Stomach (tissue), 9 donors: Measurements from ENCODE around the gene SECTM1. TPM values are rescaled to one million over a fixed set of nuclear protein-coding genes. Genes with fewer than 3 reads are reported as not detected.

ENCODE experiments used
- DNase-seq, 2 donors: peaks; one replicate each; pipeline versions ENCODE4 v3.0.0 to v3.0.0-alpha.2; 2013 to 2019
- H3K27ac ChIP-seq, 5 donors: fragments of 200-600 bp in 4 of 5; sonication (generic) in 4 of 5; one replicate each; pipeline ENCODE4 v1.5.1; 2013 to 2019; ENCODE audit warnings: mild to moderate bottlenecking in 1 of 5, moderate library complexity in 1 of 5
- H3K27me3 ChIP-seq, 3 donors: fragments of 200-600 bp; sonication (generic); one replicate each; pipeline ENCODE4 v1.5.1; 2017 to 2019; ENCODE audit warnings: mixed run types in 1 of 3
- H3K36me3 ChIP-seq, 4 donors: fragments of 200-600 bp; sonication (generic); 1 replicate in 3 of 4; 2 replicates in 1 of 4; pipeline ENCODE4 v1.5.1; 2016 to 2019
- H3K4me1 ChIP-seq, 4 donors: fragments of 200-600 bp; sonication (generic); one replicate each; pipeline ENCODE4 v1.5.1; 2016 to 2019
- H3K4me3 ChIP-seq, 4 donors: fragments of 200-600 bp; sonication (generic) in 3 of 4; one replicate each; pipeline ENCODE4 v1.5.1; 2016 to 2019; ENCODE audit warnings: mild to moderate bottlenecking in 1 of 4
- H3K9me3 ChIP-seq, 4 donors: fragments of 200-600 bp; sonication (generic); one replicate each; pipeline ENCODE4 v1.5.1; 2016 to 2019
- CTCF ChIP-seq, 7 experiments: fragments of 450-650 bp in 4 of 7; fragments of 200-600 bp in 3 of 7; sonication (generic) in 3 of 7; IDR thresholded peaks; one replicate each; pipeline ENCODE4 v1.5.1; 2016 to 2019; ENCODE audit warnings: antibody characterized with exemption in 7 of 7, control low read depth in 2 of 7, mild to moderate bottlenecking in 1 of 7
- EP300 ChIP-seq: sonication (generic); formaldehyde crosslinking; IDR thresholded peaks from one replicate; pipeline ENCODE4 v1.6.1; 2017; ENCODE audit warnings: antibody characterized with exemption
- POLR2A ChIP-seq, 4 donors: fragments of 450-650 bp; IDR thresholded peaks; one replicate each; pipeline ENCODE4 v1.6.1; 2016; ENCODE audit warnings: antibody characterized with exemption in 4 of 4, control low read depth in 2 of 4, mild to moderate bottlenecking in 1 of 4, moderate library complexity in 1 of 4
- POLR2AphosphoS5 ChIP-seq, 3 donors: sonication (generic); formaldehyde crosslinking; IDR thresholded peaks; one replicate each; pipeline ENCODE4 v1.6.1; 2016; ENCODE audit warnings: antibody characterized with exemption in 3 of 3
- WGBS, 5 donors: extraction: QIAGEN DNeasy Blood & Tissue Kit in 3 of 5; methylation state at CpG; one replicate each; pipeline versions ENCODE4 v1.1.5 to v1.1.7; 2013 to 2018; 5-methylcytosine and 5-hydroxymethylcytosine counted together
- intact Hi-C: fragments of 100-400 bp; cut with DNase I; formaldehyde crosslinking; loops from one replicate; pipeline ENCODE4 v1.15.1; 2023; ENCODE audit warnings: low total_unique reads
- polyA plus RNA-seq, 3 donors: library from polyadenylated mRNA; stranded (reverse); fragments of 200-250 nt; gene quantifications; one replicate each; pipeline ENCODE4 v1.2.3, GENCODE V29; 2013
- total RNA-seq, 5 donors: library from RNA; depleted of rRNA; stranded (reverse); fragments of >200 nt; gene quantifications; one replicate each; pipeline versions ENCODE4 v1.1.0 to v1.2.3, GENCODE V29; 2014 to 2016
- donor health status: healthy with polysubstance abuse.
- donor health status: Bipolar disorder and iron deficiency.
- donor health status: healthy.

SECTM1 gene
- total and polyA plus RNA-seq, 8 donors: 1.8 to 48.8 (median 9.8) TPM

DNA sequence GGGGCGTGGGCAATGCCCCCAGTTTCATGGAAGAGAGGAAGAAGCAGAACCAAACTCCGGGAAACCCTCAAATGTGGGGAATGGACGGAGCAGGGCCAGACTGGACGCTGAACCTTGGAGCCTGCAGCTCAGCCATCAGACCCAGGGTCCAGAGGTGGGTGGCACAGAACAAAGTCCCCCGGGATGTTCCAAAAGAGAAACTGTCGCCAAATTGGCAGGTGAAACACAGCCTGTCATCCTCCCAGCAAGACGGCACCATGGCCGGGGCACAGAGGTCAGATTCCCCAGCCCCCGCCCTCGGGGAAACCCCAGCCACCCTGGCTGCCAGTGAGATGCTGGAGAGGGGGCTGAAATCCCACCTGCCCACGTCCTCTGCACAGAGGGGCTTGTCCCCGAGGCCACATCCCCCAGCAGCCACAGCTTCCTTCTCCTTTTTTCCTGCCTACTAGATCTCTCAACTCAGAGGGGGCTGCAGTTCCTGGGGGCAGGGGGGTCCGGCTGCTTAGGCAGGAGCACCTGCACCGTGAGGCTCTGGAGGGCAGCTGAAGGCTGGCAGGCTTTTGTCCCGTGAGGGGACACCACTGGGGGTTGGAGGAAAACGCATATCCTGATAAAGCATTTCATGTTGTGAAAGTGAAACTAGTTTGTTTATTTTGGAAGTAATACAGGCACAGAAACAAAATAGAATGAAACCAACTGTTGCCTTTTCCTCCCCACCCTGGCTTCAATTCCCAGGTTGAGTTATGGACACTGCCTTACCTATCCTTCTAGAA, 1.2 kb upstream of the SECTM1 start:
- H3K4me1 ChIP-seq: peaks cover 53 to 89% (median 79%) of the 10 kb centered on the region in 4 donors
- 20 to 31% (median 22%) methylated on average over 14 to 16 of the region's 16 CpGs for WGBS, 5 donors
- H3K36me3 ChIP-seq: no peaks in the 10 kb centered on the region
- H3K4me3 ChIP-seq: peak overlapping the region; percentile 55 to 72 (median 65)
- TF ChIP-seq POLR2A (IDR thresholded peaks at IDR 0.05) (no peak), POLR2AphosphoS5 (IDR thresholded peaks at IDR 0.05) (peak in 2 of 3 donors; percentile 10 to 50), CTCF (IDR thresholded peaks at IDR 0.05) (no peak), EP300 (no peak)
- no peaks in the 10 kb centered on the region for H3K9me3 ChIP-seq
- intact Hi-C loops: no loop called here
- H3K27me3 ChIP-seq: no peaks in the 10 kb centered on the region
- DNase-seq: peak in 1 of 2 donors; percentile 68
- peak overlapping the region; percentile 82 to 94 (median 83) for H3K27ac ChIP-seq

GRCh38 chr17:82334204-82334621, 647 bp upstream of the SECTM1 start:
- intact Hi-C loops: no loop called here
- TF ChIP-seq EP300 (no peak), CTCF (IDR thresholded peaks at IDR 0.05) (no peak)
- no peak for DNase-seq
- H3K36me3 ChIP-seq: no peaks in the 10 kb centered on the region
- H3K27me3 ChIP-seq: no peaks in the 10 kb centered on the region
- peak overlapping the region; percentile 55 to 72 (median 65) for H3K4me3 ChIP-seq
- peaks cover 48 to 89% (median 79%) of the 10 kb centered on the region in 4 donors for H3K4me1 ChIP-seq
- H3K27ac ChIP-seq: peak overlapping the region; percentile 82 to 94 (median 83)
- no peaks in the 10 kb centered on the region for H3K9me3 ChIP-seq
- 55 to 70% (median 62%) methylated on average over 5 to 25 of the region's 25 CpGs for WGBS, 5 donors

- H3K36me3 ChIP-seq: no peaks in the 10 kb centered on the region
- peaks cover 43 to 88% (median 81%) of the 10 kb centered on the region in 4 donors for H3K4me1 ChIP-seq
- peak overlapping the region; percentile 65 to 94 (median 83) for H3K27ac ChIP-seq
- H3K4me3 ChIP-seq: peak overlapping the region; percentile 55 to 72 (median 65)
- DNase-seq: peak; percentile 56 to 70
- no peaks in the 10 kb centered on the region for H3K27me3 ChIP-seq
- peak in 1 of 3 donors; percentile 24 for TF ChIP-seq POLR2AphosphoS5 (IDR thresholded peaks at IDR 0.05)
- TF ChIP-seq POLR2A (IDR thresholded peaks at IDR 0.05): no peak
- WGBS, 5 donors: 6 to 14% (median 11%) methylated on average over 21 to 32 of the region's 32 CpGs
- H3K9me3 ChIP-seq: no peaks in the 10 kb centered on the region
- intact Hi-C loops: no loop called here
Measured at GRCh38 chr17:82332669-82333278, 792 bp downstream of the SECTM1 start.

DNA sequence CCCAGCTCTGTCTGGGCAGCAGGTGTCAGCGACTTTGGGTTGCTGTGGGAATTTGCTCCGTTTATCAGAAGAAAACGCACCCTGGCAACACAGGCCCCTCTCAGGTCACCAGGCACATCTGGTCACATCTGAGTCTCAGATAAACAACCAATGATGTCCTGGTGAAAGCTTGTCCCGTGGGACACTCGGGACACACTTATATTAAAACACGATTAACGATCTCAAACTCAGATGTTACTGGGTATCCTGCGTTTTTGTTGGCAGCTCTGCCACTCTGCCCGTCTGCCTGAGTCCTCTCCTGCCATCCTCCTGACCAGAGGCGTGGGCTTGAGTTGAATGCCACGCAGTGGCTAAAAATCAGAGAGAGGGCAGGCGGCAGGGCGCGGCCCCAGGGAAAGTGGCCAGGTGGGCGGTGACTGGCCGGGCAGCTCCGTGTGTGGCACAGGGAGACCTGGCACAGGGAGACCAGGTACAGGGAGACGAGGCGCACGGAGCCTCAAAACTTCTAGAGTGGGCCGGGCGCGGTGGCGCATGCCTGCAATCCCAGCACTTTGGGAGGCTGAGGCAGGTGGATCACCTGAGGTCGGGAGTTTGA, 2.1 kb downstream of the SECTM1 start:
- intact Hi-C loops: no loop called here
- Histone ChIP-seq H3K4me3 (peak overlapping the region in 1 of 4 donors; percentile 72), H3K27me3 (no peaks in the 10 kb centered on the region), H3K9me3 (no peaks in the 10 kb centered on the region), H3K27ac (no peak overlapping the region), H3K36me3 (peaks cover 0 to 8% (median 4%) of the 10 kb centered on the region in 4 donors), H3K4me1 (peaks cover 43 to 84% (median 80%) of the 10 kb centered on the region in 4 donors)
- 56 to 76% (median 66%) methylated on average over 21 to 25 of the region's 25 CpGs for WGBS, 5 donors
- no peak for TF ChIP-seq EP300
- no peak for TF ChIP-seq CTCF (IDR thresholded peaks at IDR 0.05)
- no peak for TF ChIP-seq POLR2AphosphoS5 (IDR thresholded peaks at IDR 0.05)
- no peak for DNase-seq
